ENCODE data around the gene ORAI3.

Gene ORAI3

DNA sequence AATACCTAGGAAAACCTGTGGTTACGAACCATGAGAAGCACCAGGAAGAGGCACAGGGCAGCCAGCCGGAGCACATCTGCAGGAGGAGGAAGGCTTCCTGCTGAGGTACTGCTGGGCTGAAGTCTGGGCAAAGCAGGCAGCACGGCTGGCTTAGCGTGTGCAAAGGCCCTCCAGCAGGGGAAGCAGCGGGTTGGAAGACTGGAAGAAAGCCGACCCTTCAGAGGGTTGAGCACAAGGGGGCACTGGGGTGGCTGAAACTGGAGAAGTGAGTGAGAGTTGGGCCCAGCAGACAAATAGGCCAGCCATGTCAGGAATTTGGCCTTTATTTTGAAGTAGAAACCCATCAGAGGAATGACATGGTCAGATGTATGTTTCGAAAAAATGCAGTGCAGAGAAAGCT is 24.0 kb downstream of the ORAI3 start:
- no peak for DNase-seq

DNA sequence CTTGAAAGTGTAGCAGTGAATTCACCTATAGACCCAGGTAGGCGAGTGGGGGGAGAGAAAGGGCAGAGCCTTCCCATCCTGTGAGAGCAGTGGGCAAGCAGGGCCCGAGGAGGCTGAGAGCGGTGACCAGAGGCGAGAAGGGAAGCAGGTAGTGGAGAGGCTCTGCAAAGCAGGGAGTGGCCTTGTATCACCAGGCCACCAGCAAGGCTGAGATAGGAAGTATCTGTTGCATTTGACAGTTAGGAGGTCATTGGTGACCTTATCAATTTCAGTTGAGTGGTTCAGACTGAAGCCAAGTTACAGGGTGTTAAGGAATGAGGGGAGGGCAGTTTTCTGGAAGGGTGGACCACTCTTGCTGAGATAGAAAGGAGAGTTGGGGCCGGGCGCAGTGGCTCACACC is 25.5 kb downstream of the ORAI3 start:
- DNase-seq = no peak

DNA sequence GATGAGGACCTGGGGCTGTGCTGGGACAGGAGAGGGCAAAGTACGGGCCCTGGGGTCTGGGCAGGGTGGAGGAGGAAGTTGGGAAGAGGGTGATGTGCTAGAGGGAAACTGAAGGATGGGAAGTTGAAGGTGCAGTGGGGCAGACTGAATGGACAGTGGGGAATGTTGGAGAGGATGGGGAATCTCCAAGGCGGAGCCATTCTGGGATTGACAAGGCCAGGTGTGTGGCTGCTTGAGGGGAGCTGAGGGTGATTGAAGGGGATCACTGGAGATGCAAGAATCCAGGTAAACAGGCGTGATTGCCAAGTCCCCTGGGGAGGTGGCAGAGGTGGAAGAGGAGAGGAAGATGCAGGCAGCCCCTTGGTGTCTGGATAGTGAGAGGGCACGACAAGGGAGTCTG is 27.6 kb downstream of the ORAI3 start:
- DNase-seq = no peak

DNA sequence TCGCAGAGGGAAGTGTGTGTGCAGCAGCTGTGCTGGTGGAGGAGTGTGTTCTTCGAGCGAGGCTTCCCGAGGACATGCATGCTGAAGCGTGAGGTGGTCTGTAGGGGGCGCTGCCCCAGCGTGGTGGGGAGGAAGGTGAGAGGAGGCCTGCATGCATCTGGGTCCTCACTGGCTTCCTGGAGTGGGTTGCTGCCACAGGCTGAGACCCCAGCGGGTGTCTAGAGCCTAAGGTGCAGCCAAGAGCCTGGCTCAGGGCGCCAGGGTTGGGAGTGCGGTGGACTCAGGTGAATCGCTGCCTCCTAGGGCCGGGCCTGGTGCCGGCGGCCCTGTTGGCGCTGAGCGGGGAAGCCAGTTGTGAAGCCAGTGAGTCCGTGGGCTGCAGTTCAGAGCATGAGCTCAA is 28.6 kb downstream of the ORAI3 start:
- no peak for DNase-seq

DNA sequence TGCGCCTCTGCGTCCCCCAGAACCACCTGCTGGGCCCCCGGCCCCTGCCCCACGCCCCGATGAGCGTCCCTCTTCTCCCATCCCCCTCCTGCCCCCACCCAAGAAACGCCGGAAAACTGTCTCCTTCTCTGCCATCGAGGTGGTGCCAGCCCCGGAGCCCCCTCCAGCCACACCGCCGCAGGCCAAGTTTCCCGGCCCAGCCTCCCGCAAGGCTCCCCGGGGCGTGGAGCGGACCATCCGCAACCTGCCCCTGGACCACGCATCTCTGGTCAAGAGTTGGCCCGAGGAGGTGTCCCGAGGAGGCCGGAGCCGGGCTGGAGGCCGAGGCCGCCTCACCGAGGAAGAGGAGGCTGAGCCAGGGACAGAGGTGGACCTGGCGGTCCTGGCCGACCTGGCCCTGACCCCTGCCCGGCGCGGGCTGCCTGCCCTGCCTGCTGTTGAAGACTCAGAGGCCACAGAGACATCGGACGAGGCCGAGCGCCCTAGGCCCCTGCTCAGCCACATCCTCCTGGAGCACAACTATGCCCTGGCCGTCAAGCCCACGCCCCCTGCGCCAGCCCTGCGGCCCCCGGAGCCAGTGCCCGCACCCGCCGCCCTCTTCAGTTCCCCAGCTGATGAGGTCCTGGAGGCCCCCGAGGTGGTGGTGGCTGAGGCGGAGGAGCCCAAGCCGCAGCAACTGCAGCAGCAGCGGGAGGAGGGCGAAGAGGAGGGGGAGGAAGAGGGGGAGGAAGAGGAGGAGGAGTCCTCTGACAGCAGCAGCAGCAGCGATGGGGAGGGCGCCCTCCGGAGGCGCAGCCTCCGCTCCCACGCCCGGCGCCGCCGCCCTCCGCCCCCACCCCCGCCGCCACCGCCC is 30.5 kb downstream of the ORAI3 start:
- no peak for DNase-seq

DNA sequence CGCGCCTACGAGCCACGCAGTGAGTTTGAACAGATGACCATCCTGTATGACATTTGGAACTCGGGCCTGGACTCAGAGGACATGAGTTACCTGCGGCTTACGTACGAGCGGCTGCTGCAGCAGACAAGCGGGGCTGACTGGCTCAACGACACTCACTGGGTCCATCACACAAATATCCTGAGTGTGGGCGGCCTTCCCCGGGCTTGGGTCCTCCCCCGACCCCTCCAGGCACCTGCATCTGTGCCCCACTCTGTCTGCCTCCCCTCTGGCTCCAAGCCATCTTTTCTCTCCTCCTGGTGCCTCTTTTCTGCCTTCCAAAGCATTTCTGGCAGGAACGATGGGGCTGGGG is 31.1 kb downstream of the ORAI3 start:
- no peak for DNase-seq

DNA sequence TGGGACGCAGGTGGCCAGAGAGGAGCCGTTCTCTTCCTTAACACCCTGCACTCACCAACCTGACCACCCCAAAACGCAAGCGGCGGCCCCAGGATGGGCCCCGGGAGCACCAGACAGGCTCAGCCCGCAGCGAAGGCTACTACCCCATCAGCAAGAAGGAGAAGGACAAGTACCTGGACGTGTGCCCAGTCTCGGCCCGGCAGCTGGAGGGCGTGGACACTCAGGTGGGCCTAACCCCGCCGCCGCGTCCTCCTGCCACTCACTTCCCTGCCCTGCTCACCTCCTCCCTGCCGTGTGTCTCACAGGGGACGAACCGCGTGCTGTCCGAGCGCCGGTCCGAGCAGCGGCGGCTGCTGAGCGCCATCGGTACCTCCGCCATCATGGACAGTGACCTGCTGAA is 31.6 kb downstream of the ORAI3 start:
- DNase-seq = no peak

DNA sequence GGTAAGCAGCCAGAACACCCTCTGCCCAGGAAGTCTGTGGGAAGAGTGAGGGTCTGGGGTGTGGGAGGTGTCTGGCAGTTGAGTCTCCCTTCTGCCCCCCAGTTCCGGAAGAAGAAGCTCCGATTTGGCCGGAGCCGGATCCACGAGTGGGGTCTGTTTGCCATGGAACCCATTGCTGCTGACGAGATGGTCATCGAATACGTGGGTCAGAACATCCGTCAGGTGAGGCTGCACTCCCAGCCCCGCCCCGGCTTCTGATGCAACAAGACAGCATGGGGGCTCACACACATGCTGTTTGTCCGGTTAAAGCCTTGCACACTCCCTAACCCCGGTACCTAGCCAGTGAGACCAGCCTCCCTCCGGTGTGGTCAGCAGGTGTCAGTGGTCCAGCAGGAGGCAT is 32.1 kb downstream of the ORAI3 start:
- DNase-seq = no peak

DNA sequence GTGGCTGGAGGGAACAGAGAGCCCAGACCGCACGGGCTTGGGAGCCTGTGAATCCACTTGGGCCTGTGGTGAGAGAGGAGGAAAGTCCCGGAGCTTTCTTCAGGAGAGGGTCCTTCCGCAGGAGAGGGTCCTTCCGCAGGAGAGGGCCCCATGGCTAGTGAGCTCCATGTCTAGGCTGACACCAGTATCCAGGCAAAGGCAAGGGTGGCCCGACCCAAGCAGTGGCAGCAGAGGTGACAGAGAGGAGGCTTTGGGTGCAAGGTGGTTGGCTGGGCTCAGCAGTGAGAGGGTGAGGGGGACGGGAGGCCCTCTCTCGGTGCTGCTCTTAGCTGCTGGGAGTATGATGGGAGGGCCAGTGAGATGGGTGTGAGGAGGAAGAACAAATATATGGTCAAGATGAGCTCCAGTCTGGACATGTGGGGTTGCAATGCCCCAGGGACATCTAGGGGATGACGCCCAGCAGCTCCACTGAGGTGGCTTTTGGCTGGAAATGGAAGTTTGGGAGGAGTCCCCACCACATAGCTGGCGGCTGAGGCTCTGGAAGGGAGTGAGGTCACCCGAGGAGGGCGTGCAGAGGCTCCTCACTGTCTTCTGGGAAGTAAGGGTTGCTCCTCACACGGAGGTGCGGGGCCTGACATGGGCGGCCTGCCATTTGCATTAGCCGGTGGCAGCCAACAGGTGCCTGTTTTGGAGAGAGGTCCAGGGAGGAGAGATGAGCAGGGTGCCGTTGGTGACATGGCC is 33.9 kb downstream of the ORAI3 start:
- DNase-seq = no peak

DNA sequence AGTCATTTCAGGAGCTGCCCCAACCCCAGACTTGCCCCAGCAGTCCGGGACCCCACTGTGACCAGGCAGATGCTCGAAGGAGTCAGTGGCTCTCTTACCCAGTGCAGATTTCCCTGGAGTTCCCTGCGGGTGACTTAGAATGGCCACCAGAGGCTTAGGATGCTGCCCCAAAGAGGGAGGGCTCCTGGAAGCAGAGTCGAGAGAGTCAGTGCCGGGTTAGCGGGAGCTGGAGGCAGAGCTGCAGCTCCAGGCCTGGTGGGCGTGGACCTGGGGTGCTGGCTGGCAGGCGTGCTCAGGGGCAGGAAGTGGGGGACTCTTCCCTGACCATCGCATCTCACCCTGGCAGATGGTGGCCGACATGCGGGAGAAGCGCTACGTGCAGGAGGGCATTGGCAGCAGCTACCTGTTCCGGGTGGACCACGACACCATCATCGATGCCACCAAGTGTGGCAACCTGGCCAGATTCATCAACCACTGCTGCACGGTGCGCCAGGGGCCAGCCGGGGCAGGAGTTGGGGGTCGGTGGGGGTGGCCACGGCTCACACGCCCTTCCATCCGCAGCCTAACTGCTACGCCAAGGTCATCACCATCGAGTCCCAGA is 34.5 kb downstream of the ORAI3 start:
- DNase-seq = no peak

DNA sequence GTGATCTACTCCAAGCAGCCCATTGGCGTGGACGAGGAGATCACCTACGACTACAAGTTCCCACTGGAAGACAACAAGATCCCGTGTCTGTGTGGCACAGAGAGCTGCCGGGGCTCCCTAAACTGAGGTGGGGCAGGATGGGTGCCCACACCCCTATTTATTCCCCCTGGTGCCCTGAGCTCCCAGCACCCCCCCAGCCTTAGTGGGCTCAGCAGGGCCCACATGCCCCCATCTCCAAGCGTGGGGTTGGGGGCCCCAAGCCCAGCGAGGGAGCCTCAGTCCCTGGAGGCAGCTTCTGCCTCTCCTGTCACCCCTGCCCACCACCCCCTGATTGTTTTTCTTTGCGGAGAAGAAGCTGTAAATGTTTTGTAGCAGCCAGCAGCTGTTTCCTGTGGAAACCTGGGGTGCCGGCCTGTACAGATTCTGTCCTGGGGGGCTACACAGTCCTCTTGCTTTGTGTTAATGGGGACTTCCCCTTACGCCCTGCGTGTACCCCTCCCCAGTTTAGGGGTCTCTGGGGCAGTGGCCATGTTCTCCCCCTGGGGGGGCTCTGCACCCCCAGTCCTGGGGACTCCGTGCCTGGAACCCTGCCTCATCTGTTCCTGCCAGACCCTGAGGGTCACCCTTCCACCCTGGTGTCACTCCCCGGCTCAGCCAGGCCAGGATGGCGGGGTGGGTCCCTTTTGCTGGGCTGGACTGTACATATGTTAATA is 35.2 kb downstream of the ORAI3 start:
- no peak for DNase-seq

DNA sequence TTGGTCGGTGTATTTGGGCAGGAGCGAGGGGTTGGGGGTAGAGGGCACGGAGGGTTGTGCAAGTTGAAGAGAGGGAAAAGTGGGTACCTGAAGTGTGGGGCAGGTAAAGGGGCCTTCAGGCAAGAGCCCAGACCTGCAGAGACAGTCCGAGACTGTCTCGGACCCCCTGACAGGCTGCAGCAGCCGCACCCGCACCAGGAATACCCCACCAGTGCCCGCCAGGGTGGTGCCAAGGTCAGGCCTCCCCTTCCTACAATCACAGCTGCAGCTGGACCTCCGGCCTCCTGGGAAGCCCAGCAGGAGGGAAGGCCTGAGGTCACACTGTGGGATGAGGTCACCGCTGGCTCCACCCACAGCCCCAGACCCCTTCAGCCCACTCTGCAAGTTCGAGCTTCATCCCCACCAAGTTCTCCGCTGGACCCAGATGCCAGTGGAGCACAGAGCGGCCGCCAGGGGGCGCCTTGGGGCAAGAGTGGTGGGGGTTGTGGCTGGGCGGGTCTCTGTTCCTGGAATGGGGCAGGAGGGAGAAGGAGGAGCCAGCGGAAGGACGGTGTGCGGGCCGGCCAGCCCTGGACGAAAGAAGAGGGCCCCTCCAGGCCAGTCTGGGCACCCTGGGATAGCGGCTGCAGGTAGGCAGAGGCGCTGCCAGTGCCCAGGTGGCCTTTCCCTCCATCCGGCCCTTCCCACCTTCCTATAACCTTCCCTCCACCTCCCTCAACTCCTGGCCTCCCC is 36.0 kb downstream of the ORAI3 start, which contains the start of gene HSD3B7:
Gene HSD3B7 (plus strand): TSS at position 539 of the 732 bp plus-strand sequence. CDS start 452 bp downstream, outside the sequence.
- DNase-seq = no peak

DNA sequence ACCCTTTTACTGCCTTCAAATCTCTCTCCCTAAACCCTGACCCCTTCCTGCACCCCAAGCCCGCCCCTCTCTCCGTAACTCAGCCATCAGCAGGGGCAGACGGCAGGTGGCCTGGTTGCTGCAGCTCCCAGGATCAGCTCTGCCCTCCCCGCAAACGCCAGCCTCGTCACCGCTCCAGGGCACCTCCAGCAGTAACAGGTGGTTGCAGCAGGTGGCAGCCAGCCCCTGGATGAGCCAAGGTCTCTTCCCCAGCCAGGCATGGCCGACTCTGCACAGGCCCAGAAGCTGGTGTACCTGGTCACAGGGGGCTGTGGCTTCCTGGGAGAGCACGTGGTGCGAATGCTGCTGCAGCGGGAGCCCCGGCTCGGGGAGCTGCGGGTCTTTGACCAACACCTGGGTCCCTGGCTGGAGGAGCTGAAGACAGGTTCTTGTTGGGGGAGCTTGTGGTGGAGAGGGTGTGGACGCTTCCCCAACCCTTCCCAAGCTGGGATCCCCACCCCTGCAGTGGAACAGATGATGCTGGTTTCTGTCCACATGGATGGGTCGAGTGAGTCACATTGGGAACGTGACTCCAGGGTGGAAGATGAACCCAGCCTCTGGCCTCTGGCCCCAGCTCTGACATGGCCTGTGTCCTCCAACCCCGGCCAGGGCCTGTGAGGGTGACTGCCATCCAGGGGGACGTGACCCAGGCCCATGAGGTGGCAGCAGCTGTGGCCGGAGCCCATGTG is 36.7 kb downstream of the ORAI3 start:
- no peak for DNase-seq

DNA sequence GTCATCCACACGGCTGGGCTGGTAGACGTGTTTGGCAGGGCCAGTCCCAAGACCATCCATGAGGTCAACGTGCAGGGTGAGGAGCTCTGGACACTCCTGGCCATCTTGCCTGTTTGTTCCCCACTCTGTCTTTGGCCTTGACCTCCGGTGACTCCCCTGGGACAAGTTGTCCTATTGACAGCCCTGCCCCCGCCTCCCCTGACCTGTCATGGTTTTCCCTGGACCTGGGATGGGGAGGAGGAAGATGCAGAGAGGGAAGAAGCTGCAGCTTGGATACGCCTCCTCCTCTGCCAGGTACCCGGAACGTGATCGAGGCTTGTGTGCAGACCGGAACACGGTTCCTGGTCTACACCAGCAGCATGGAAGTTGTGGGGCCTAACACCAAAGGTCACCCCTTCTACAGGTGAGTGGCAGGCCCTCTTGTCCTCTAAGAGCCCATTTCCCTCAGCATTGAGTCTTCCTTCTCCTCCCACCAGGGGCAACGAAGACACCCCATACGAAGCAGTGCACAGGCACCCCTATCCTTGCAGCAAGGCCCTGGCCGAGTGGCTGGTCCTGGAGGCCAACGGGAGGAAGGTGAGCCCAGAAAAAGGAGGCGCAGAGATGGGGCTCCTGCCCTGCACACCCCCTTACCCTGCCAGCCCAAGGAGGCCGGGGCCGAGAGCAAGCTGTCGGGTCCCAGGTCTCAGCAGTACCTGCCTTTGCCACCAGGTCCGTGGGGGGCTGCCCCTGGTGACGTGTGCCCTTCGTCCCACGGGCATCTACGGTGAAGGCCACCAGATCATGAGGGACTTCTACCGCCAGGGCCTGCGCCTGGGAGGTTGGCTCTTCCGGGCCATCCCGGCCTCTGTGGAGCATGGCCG is 37.5 kb downstream of the ORAI3 start:
- DNase-seq = no peak

DNA sequence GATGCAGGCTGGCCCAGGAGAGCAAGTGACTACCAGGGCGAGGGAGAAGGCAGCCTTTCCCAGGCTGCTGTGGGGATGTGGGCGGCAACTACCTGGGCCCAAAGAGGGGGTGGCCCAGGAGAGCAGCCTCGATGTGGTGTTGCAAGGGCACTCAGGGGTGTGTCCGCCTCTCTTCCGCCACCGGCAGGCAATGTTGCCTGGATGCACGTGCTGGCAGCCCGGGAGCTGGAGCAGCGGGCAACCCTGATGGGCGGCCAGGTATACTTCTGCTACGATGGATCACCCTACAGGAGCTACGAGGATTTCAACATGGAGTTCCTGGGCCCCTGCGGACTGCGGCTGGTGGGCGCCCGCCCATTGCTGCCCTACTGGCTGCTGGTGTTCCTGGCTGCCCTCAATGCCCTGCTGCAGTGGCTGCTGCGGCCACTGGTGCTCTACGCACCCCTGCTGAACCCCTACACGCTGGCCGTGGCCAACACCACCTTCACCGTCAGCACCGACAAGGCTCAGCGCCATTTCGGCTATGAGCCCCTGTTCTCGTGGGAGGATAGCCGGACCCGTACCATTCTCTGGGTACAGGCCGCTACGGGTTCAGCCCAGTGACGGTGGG is 38.8 kb downstream of the ORAI3 start:
- DNase-seq = no peak

DNA sequence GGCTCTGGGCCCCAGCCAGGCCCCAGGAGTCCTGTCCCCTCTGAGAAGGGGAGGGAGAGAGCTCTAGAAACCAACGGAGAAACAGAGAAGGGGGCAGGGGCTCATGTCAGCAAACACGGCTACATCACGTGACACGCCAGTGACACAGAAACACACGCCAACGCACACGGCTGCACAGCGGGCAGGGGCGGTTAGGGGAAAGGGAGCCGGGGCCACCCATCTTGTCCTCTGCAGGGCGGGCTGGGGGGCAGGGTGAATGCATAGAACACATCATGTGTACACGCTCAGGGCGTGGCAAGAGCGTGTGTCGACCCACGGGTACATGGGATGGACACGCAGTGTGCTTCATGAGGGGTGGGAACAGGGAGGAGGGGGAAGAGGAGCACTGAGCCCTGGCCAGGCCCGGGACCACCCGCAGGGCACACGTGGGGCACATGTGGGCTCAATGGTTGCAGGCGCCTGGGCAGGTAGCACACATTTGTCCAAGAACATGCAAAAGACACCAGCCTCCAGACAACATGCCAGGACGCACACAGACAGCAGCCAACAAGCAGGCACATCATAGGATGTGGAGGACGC is 40.7 kb downstream of the ORAI3 start:
- no peak for DNase-seq

DNA sequence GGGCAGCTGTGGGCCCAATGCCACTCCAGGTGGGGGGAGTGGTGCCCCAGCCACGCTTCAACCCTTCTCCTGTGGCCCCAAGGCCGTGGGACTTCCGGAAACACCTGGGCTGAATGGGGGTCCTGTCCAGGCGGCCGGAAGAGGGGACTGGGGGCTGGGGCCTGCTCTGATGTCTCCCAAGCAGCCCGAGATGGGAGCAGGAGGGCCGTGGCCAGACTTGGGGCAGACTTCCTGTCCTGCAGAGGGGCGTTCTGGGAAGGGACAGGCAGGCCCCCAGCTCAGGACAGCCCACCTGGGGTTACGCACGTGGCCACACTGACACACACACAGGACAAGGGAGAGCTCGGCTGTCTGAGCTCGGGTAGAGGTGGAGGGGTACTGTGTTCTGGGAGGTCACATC is 41.2 kb downstream of the ORAI3 start:
- no peak for DNase-seq

DNA sequence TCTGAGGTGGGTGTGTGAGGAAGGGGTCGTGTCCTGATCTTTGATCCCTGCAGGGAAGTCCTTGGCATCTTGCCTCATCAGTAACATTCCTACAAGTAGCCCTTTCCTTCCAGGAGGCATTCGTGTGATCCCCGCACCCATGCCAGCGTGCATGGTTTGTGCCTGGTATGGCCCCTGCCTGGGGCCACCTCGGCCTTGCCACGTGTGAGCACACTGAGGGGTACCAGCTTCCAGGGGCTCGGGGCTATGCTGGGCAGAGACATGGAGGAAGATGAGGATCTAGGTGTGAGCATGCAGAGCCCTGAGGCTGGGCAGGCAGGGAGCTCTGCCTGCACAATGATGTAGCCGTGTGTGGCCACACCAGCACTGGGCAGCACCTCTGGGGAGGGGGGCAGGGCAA is 42.2 kb downstream of the ORAI3 start:
- DNase-seq = no peak

DNA sequence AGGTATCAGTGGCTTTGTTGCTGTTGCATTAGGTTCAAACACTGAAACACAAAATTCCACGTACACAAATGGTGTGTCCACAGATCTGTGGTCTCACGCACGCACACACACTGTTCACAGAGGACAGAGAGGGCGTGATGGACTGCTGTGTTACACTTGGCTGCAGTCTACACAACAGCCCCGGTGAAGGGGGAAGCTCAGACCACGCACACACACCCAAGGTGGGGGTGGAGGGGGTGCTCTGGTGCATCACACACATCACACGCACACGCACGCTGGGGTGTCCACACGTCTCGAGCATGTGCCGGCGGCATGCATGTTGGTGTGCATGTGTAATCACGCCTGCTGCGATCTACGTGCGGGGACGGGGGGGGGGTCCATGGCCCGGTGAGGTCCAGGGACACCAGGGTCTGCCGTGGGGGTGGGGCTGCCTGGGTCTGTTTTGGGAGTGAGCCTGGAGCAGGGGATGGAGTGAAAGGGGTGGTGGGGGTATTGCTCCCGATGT is 43.5 kb downstream of the ORAI3 start:
- DNase-seq = no peak

All from NCI-H187 treated with DMSO at 0.1 percent for 48 hours (cell line).